GM21619 (cell line): Measurements from ENCODE around the gene ZC3H18.

Experiments used
- ATAC-seq: cut with Tn5 transposase; IDR thresholded peaks from one replicate; pipeline ENCODE4 v1.9.1; 2021; ENCODE audit not compliant: unreplicated experiment

The ZC3H18 gene

GRCh38 chr16:88532434-88533241 lies 37.6 kb upstream of the ZC3H18 start:
- no peak for ATAC-seq

- ATAC-seq = no peak
These were observed 36.8 kb upstream of the ZC3H18 start for GRCh38 chr16:88533381-88533917.

- ATAC-seq = peak; percentile 54
These were observed 36.1 kb upstream of the ZC3H18 start for GRCh38 chr16:88533932-88534637.

- ATAC-seq = peak; percentile 19
These were observed 35.5 kb upstream of the ZC3H18 start for GRCh38 chr16:88534638-88535190.

- no peak for ATAC-seq
These were observed 34.9 kb upstream of the ZC3H18 start for GRCh38 chr16:88535191-88535856.

- ATAC-seq = no peak
These were observed 34.4 kb upstream of the ZC3H18 start for GRCh38 chr16:88535857-88536222.

- no peak for ATAC-seq
These were observed 33.7 kb upstream of the ZC3H18 start for GRCh38 chr16:88536510-88536909.

GRCh38 chr16:88536971-88537751 lies 33.0 kb upstream of the ZC3H18 start:
- ATAC-seq = no peak

GRCh38 chr16:88537859-88538258 lies 32.3 kb upstream of the ZC3H18 start:
- no peak for ATAC-seq

GRCh38 chr16:88538366-88539060 lies 31.7 kb upstream of the ZC3H18 start:
- ATAC-seq = no peak

GRCh38 chr16:88539261-88539651 lies 30.9 kb upstream of the ZC3H18 start:
- no peak for ATAC-seq

- ATAC-seq = no peak
These were observed 30.4 kb upstream of the ZC3H18 start for GRCh38 chr16:88539652-88540345.

- ATAC-seq = no peak
These were observed 29.7 kb upstream of the ZC3H18 start for GRCh38 chr16:88540346-88540977.

- no peak for ATAC-seq
These were observed 28.2 kb upstream of the ZC3H18 start for GRCh38 chr16:88541831-88542616.

GRCh38 chr16:88543230-88543813 lies 26.9 kb upstream of the ZC3H18 start:
- no peak for ATAC-seq

GRCh38 chr16:88545781-88546180 lies 24.4 kb upstream of the ZC3H18 start:
- ATAC-seq = no peak

GRCh38 chr16:88548131-88548874 lies 21.9 kb upstream of the ZC3H18 start:
- ATAC-seq = no peak
